KBM-7 (cell line): ENCODE measurements around the gene ANKRD33B.

ENCODE experiments used
- DNase-seq: peaks from one replicate; pipeline ENCODE4 v3.0.0-alpha.2; 2015
- in situ Hi-C: fragments of 300-500 bp; cut with MboI; formaldehyde crosslinking; loops from 2 replicates; pipeline ENCODE4 v1.14.3; 2020; ENCODE audit warnings: low sequenced_read_pairs, low pct_unique_long_range_greater_than_20kb, mixed read lengths

ANKRD33B gene

DNA sequence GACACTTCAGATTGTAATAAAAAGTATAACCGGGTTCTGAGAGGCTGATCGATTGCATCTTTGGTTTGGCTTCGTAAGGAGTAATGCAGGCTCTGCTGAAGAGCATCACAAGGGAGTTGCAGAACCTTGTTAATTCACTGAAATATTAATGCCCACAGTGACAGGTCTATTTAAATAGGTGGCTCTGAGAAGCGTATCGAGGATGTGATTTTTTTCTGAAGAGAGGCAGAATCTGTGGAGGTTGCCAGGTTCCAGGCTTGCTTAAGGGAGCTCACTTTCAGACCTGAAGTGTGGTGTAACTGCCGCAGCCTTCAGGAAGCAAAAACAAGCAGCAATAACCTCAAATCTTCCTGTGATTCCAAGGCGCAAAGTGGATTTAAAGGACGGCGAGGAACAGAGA, 80.3 kb downstream of the ANKRD33B start:
- in situ Hi-C loops = loop anchor here (25.0 kb wide), 1 partner anchor 182 kb away; no protein-coding TSS in a partner anchor
- no peak for DNase-seq

DNA sequence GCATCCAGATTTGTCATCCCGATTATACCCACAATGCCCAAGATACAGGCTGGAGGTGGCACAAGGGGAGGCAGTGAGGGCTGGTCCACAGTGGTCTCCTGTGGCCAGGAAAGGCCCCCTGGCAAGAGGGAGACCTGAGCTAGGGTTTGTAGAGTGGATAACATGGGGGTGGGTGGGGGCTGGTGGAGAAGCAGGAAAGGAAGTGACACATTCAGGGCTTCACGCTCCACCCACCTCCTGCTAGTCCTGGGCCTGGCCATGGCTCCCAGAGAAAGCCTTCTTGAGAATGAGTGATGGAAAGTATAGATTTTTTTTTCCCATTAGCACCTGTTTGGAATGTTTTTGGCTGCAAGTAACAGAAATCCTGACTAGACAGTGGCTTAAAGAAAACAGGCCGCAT, 81.3 kb downstream of the ANKRD33B start:
- in situ Hi-C loops = loop anchor here (25.0 kb wide), 1 partner anchor 183 kb away; no protein-coding TSS in a partner anchor
- no peak for DNase-seq

DNA sequence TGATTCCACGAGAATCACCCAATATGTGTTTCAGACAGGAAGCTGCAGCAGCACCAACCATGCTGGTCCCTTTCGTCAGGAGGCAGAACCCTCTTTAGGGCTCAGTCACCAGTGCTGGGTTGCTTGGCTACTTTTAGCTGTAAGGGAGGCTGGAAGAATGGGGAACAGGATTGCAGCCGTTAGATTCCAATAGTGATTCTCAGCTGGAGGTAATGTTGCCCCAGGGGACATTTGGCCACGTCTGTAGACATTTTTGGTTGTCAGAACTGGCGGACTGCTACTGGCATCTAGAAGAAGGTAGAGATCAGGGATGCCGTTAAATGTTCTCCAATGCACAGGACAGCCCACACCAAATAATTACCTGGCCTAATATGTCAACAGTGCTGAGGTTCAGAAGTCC, 81.8 kb downstream of the ANKRD33B start:
- DNase-seq = no peak
- in situ Hi-C loops = loop anchor here (25.0 kb wide), 1 partner anchor 183 kb away; no protein-coding TSS in a partner anchor

DNA sequence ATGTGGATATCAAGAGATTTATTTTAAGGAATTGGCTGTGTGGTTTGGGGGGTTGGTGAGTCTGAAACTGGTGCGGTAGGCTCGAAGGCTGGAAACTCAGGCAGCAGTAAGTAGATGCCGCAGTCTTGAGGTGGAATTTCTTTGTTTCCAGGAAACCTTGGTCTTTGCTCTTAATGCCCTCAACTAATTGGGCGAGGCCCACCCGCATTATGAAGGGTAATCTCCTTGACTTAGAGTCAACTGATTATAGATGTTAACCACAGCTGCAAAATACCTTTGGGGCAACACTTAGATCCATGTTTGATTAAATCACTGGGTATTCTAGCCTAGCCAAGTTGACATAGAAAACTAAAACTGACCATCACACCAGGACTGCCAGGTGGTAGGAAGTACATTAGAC, 83.8 kb downstream of the ANKRD33B start:
- DNase-seq = no peak
- in situ Hi-C loops = loop anchor here (25.0 kb wide), 1 partner anchor 185 kb away; no protein-coding TSS in a partner anchor

GRCh38 chr5:10648806-10649665, 85.2 kb downstream of the ANKRD33B start:
- in situ Hi-C loops = loop anchor here (25.0 kb wide), 1 partner anchor 187 kb away; no protein-coding TSS in a partner anchor
- no peak for DNase-seq

- in situ Hi-C loops = loop anchor here (25.0 kb wide), 1 partner anchor 188 kb away; no protein-coding TSS in a partner anchor
- no peak for DNase-seq
Measured at GRCh38 chr5:10649666-10650380, 86.0 kb downstream of the ANKRD33B start.

DNA sequence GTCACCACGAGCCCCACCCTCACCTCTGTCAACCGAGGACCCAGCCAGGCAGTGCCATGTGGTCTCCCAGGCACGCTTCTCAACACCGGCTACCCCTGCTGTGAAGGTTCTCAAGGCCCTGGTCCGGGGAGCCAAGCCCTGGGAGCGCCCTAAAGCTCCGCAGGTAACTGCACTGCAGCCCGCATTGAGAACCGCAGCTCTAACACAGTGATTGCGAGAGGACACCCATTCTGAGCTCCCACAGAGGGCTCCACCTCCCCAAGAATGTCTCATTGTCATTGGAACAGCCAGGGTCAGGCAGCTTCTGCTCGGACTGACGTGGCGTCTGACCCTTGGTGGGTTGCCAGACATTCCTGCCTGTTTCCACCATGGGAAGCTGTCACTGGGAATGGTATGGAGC, 88.3 kb downstream of the ANKRD33B start:
- in situ Hi-C loops = no loop called here
- DNase-seq = no peak

- DNase-seq = no peak
- in situ Hi-C loops = no loop called here
Measured at GRCh38 chr5:10652606-10653005, 88.7 kb downstream of the ANKRD33B start.

GRCh38 chr5:10653043-10653442, 89.2 kb downstream of the ANKRD33B start:
- DNase-seq = no peak
- in situ Hi-C loops = no loop called here

- no peak for DNase-seq
- in situ Hi-C loops = no loop called here
Measured at GRCh38 chr5:10653751-10654400, 90.0 kb downstream of the ANKRD33B start.

DNA sequence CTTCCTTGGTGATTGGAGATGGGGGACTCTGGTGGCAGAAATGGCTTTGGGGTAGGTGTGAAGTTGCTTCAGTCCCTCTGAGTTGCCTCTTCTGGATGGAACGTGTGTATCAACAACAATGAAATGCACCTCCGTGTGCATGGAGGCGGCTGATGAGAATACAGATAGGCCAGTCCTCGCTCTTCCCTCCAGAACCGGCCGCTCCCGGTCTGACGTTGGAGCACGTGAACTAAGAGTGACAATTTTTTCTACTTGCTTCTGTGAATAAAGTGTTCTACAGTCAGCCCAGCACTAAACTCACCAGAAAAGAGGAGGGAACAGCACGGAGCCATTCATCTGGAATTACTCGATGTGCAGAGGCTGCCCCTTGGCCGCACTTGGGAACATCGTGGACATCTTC, 90.7 kb downstream of the ANKRD33B start:
- DNase-seq = no peak
- in situ Hi-C loops = no loop called here

GRCh38 chr5:10655161-10655971, 91.5 kb downstream of the ANKRD33B start:
- in situ Hi-C loops = no loop called here
- no peak for DNase-seq

GRCh38 chr5:10655972-10656830, 92.3 kb downstream of the ANKRD33B start:
- DNase-seq = no peak

GRCh38 chr5:10658265-10658664, 94.4 kb downstream of the ANKRD33B start:
- no peak for DNase-seq
- in situ Hi-C loops = no loop called here

More at GRCh38 chr5:10655972-10656830, 92.3 kb downstream of the ANKRD33B start:
- in situ Hi-C loops = no loop called here

GRCh38 chr5:10660135-10660534, 96.3 kb downstream of the ANKRD33B start:
- in situ Hi-C loops = no loop called here
- no peak for DNase-seq

- no peak for DNase-seq
- in situ Hi-C loops = no loop called here
Measured at GRCh38 chr5:10660720-10661387, 97.0 kb downstream of the ANKRD33B start.

GRCh38 chr5:10661401-10661800, 97.5 kb downstream of the ANKRD33B start:
- in situ Hi-C loops = no loop called here
- no peak for DNase-seq
